Activated CD4-positive, alpha-beta T cell treated with anti-CD3 and anti-CD28 coated beads for 1 hour (primary cell): ENCODE measurements around the gene PRAMEF15.
"Not testable (repeated sequence)": the region's sequence is repeated elsewhere in the genome, so short reads cannot be mapped to it uniquely, and the experiment has no call there.

Experiments
- DNase-seq: peaks from one replicate; pipeline ENCODE4 v3.0.0-alpha.2; 2020

The PRAMEF15 gene

GRCh38 chr1:13315281-13315680 lies at the start of gene PRAMEF15:
Gene PRAMEF15 (plus strand): TSS chr1:13315581. CDS start chr1:13318408, 2,827 bp downstream.
- not testable (repeated sequence) for DNase-seq

- DNase-seq: not testable (repeated sequence)
These were observed 38.4 kb upstream of the PRAMEF15 start for GRCh38 chr1:13277016-13277415.

- not testable (repeated sequence) for DNase-seq
These were observed 35.8 kb upstream of the PRAMEF15 start for GRCh38 chr1:13279617-13280016.

- DNase-seq: not testable (repeated sequence)
These were observed 30.3 kb upstream of the PRAMEF15 start, which contains the start of gene PRAMEF8 for GRCh38 chr1:13285037-13285436. Gene PRAMEF8 (minus strand): TSS chr1:13285137. CDS start chr1:13284091, 1,046 bp downstream.

- not testable (repeated sequence) for DNase-seq
These were observed 26.4 kb upstream of the PRAMEF15 start for GRCh38 chr1:13289030-13289429.

- not testable (repeated sequence) for DNase-seq
These were observed 18.0 kb upstream of the PRAMEF15 start for GRCh38 chr1:13297216-13297931.

- not testable (repeated sequence) for DNase-seq
These were observed 16.7 kb upstream of the PRAMEF15 start for GRCh38 chr1:13298699-13299098.

- not testable (repeated sequence) for DNase-seq
These were observed 13.2 kb upstream of the PRAMEF15 start for GRCh38 chr1:13302197-13302596.

- not testable (repeated sequence) for DNase-seq
These were observed 12.1 kb upstream of the PRAMEF15 start, which contains the start of gene PRAMEF33 for GRCh38 chr1:13303239-13303638. Gene PRAMEF33 (plus strand): TSS chr1:13303539. CDS start chr1:13305955, 2,416 bp downstream.

GRCh38 chr1:13342496-13342895 lies 27.1 kb downstream of the PRAMEF15 start:
- not testable (repeated sequence) for DNase-seq

GRCh38 chr1:13347034-13347433 lies 31.7 kb downstream of the PRAMEF15 start, which contains the start of gene PRAMEF14:
Gene PRAMEF14 (minus strand): TSS chr1:13347134. CDS start chr1:13345314, 1,820 bp downstream.
- not testable (repeated sequence) for DNase-seq

- DNase-seq: not testable (repeated sequence)
These were observed 38.1 kb downstream of the PRAMEF15 start for GRCh38 chr1:13353476-13353875.

GRCh38 chr1:13354475-13354874 lies 39.1 kb downstream of the PRAMEF15 start:
- DNase-seq: not testable (repeated sequence)

- not testable (repeated sequence) for DNase-seq
These were observed 41.4 kb downstream of the PRAMEF15 start for GRCh38 chr1:13356774-13357173.

GRCh38 chr1:13362364-13362763 lies 47.0 kb downstream of the PRAMEF15 start:
- not testable (repeated sequence) for DNase-seq

GRCh38 chr1:13364928-13365327 lies 49.5 kb downstream of the PRAMEF15 start:
- DNase-seq: not testable (repeated sequence)

- not testable (repeated sequence) for DNase-seq
These were observed 51.2 kb downstream of the PRAMEF15 start for GRCh38 chr1:13366536-13366935.

- not testable (repeated sequence) for DNase-seq
These were observed 53.2 kb downstream of the PRAMEF15 start for GRCh38 chr1:13368544-13368943.
